K562 treated with DMSO at 1 percent for 24 hours (cell line): ENCODE measurements around the gene KIF11. TPM values are rescaled to one million over a fixed set of nuclear protein-coding genes. Genes with fewer than 3 reads are reported as not detected.

Source experiments
- total RNA-seq: library from RNA; unstranded; fragments of 300-600 nt; gene quantifications from 2 replicates; pipeline ENCODE4 v1.2.3, GENCODE V29; 2022; ENCODE audit warnings: low read depth; ENCODE audit not compliant: insufficient read depth

The KIF11 gene
- total RNA-seq = 16.9 and 21.5 TPM in 2 replicates

GRCh38 chr10:92592761-92593618 lies at the start of gene KIF11:
Gene KIF11, plus strand, starts transcription at chr10:92593130. Its CDS starts 246 bp downstream, at chr10:92593376.

GRCh38 chr10:92573798-92574547 lies 19.0 kb upstream of the KIF11 start, which contains the start of gene IDE:
Gene IDE, minus strand, starts transcription at chr10:92574093. Its CDS starts 74 bp downstream, at chr10:92574019.

GRCh38 chr10:92689663-92690210 lies 96.8 kb downstream of the KIF11 start, which contains the start of gene HHEX:
Gene HHEX, plus strand, starts transcription at chr10:92689955. Its CDS starts 32 bp downstream, at chr10:92689987.

Other genes with a start within 250 kb of the KIF11 start
- gene IDE, start 19.0 kb upstream of the KIF11 start, total RNA-seq = 9.2 and 12.1 TPM in 2 replicates
- gene HHEX, start 96.8 kb downstream of the KIF11 start, total RNA-seq = 106 and 120 TPM in 2 replicates